ENCODE data around the gene IFT81.
"Not testable (repeated sequence)": the region's sequence is repeated elsewhere in the genome, so short reads cannot be mapped to it uniquely, and the experiment has no call there.

The IFT81 gene

DNA sequence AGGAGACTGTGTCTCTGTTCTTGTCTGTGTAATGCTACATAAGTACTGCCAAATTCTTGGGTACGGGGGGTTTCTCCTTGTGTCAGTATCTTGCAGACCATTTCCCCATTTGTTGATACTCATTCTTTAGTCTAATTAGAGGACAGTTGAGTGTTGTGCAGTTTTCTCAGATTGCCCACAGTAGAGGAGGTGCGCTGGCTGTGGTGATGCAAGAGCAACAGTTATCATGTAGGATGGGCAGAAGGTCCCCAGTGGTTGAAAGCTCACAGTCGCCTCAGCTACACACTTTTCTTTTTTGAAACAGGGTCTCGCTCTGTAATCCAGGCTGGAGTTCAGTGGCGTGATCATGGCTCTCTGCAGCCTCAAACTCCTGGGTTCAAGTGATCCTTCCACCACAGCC is 119.1 kb downstream of the IFT81 start:
- DNase-seq (ENCODE audit: low spot score) = no peak

DNA sequence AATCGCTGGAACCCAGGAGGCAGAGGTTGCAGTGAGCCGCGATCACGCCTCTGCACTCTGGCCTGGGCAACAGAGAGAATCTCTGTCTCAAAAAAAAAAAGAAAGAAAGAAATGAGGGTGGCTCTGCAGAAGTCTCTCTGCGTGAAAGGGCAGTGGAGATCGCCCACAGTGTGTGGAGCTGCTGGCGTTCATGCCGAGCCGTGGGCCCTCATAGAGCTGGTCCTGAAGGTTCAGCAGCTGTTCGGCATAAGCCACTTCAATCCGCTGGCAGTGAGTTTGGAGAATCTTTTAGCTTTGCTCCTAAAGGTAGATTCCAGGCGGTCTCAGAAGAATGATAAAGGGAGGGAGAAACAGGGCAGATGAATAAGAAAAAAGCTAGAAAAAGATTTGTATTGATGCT is 120.2 kb downstream of the IFT81 start:
- no peak for DNase-seq (ENCODE audit: low spot score)

DNA sequence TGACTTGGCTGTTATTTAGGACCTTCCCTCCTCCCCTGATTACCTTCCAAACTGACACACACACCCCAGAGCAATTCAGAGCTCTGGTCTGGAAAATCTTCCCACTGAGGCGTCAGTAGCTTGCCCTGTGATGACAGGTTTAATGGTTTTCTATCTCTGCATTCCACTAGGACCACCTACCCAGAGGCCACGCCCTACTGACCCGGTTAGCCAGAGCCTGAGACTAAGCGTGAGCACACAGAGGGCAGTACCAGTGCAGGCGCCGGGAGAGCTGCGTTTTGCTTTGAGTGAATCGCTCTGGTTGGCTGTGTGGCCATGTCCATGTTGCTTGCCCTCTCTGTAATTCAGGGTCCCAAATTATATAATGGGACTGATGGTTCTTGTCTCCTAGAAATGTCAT is 120.7 kb downstream of the IFT81 start:
- DNase-seq (ENCODE audit: low spot score) = no peak

DNA sequence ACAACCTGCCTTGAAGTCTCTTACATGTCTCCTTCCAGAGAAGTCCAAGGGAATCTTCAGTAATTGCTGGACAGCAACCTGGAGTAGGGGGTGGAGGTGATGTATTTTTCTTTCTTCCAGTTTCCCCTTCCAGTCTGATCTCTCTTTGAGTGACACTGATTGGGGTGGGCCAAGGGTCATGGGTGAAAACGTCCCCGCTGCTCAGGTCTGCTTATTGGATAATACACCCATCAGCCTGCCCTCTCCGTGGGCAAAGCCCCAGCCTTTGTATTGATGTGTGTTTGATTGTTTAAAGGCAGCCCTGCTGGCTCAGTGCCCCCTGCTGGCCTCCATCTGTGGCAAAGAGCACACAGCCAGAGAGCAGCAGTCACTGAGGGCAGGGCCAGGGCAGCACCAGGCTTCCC is 121.2 kb downstream of the IFT81 start:
- DNase-seq (ENCODE audit: low spot score) = no peak

DNA sequence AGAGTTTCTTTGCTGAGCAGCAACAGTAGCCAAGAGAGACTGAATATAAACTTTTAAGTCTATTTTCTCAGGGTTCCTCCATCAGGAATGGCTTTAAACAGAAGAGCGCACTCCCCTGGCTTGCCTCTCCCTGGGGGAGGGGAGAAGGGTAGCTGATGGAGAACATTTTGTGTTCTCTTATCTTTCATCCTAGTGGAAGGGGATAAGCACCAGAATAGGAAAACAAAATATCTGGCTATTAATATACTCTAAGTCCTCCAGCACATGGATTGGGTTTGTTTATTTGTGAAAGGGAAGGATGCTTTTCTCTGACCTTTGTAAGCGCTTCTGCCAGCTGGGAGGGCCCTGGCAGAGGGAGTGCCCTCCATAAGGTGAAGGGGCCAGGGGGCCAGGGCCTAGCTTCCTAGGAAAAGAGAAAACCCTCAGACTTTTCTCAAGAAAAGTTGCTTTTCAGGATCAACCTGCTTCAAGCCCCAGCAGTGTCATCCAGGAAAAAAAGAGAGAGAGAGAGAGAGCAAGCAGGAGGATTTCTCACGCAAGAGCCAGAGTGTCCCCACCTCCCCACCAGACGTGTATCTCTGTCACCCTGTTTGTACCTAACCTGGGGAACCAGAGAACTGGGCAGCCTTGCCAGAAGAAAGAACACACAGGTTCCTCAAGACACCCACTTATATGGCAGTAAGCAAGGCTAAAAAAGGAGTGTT is 122.6 kb downstream of the IFT81 start:
- no peak for DNase-seq (ENCODE audit: low spot score)

DNA sequence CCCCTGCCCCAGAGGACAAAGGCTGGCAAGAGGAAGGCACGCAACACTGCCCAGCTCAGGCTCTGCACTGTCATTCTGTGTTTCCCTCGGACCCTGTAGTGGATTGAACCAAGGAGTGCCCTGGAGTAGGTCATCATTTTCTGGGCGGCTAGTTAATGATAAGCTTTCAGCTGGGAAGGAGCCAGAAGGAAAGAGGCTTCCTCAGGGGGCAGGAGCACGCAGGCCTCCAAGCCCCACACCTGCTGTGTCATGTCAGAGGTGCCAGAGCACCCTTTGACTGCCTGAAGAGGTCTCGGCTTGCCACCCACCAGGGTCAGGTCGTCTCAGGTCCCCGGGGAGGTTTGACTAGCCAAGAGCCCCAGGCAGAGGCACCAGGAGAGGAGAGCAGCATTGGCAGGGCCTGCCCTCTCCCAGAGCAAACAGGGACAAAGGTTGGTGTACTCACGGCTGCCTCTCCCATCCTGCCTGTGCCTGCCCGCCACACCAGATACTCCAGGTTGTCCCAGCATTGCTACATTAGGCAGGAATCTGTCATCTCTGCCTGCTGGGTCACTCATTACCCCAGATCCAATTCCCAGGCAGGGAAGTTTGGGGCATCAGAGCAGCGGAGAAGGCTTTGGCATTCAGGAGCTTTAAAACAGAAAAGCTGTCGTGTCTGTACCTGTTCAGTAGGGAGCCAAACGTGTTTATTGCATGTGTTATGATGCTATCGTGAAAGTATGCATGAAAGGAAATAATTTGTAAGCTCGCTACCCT is 123.4 kb downstream of the IFT81 start:
- DNase-seq (ENCODE audit: low spot score) = no peak

DNA sequence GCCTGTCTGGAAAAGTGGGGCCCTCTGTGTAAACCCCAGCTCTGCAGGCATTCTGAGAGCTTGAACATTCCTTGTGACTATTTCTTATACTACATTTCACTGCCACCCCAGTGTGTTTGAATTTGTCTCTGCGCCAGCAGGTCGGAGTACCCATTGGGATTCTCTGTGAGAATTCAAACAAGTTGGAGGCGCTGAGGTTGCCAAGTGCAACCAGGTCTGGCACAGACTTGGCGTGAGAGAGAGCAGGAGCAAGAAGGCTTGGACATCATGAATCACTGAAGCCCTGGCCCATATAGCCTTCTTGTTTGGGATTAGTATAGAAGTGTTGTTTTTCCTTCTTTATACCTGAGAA is 123.9 kb downstream of the IFT81 start:
- DNase-seq (ENCODE audit: low spot score) = no peak

DNA sequence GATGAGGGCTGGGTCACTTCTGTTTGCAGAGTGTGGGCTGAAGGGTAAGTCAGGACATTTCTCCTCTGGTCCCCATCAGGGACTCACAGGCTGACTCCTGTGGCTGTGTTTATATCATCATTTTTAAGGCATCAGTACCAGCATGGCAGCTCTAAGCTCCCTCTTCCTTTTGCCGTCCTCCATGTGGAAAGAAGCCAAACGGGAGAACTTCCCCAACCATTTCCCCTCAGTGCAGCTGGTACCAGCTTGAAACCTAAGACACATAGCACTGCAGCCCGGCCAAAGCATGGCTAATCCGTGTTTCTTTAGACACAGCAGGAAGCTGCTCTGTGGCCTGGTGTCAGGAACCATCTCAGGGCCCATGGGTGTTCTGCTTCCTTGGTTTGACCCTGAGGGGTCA is 124.9 kb downstream of the IFT81 start:
- DNase-seq (ENCODE audit: low spot score) = no peak

DNA sequence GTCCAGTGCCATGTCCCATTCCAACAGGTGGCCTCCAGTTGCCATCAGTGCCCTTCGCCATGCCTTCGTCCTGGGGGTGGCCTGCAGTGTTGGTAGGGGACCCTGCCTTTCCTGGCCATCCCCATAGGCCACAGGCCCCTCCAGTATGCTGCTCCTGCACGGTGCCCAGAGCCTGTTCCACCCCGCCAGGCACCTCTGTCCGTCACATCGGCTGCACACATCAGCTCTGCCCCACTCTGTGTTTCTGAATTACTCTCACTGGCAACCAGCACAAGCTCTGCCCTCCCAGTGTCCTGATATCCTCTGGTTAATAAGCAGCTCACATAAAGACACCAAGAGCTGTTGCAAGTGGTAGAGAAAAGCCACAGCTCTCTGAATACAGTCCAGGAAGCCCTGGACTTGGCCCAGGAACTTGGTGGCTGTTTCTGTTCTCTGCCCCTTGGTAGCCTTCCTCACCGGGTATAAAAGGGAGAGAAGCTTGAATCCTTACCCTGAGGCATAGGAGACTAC is 125.6 kb downstream of the IFT81 start:
- DNase-seq (ENCODE audit: low spot score) = peak; percentile 59

DNA sequence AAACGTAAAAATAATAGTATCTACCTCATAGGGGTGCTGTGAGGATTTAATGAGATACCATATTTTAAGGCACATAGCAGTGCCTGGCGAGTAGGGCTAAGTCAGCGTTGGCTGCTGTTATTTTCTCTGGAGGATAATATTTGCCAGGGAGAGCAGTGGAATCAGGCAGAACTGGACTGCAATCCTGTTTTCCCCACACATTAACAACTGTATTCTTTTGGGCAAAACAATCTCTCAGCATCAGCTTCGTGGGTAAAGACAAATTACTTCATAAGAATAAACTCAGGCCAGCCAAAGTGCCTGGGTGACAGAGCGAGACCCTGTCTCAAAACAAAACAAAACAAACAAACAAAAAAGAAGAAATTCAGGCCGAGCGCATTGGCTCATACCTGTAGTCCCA is 127.2 kb downstream of the IFT81 start:
- DNase-seq (ENCODE audit: low spot score) = no peak

DNA sequence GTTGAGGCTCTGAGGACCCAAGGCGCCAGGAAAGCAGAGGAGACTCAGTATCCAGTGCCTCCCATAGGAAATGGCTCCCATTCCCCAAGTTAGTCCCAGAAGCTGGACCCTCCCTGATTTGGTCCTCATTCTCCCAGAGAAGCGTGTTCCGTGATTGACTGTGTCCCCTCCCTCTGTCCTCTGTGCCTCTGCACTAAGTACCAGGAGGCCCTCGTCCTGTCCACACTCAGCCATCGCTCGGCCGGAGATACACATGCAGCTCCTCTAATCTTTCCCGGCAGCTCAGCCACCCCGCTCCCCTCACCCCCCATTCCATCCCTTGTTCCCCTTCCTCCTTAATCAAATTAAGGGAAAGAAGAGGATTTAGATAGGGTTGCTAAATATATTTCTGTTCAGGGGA is 128.6 kb downstream of the IFT81 start:
- no peak for DNase-seq (ENCODE audit: low spot score)

DNA sequence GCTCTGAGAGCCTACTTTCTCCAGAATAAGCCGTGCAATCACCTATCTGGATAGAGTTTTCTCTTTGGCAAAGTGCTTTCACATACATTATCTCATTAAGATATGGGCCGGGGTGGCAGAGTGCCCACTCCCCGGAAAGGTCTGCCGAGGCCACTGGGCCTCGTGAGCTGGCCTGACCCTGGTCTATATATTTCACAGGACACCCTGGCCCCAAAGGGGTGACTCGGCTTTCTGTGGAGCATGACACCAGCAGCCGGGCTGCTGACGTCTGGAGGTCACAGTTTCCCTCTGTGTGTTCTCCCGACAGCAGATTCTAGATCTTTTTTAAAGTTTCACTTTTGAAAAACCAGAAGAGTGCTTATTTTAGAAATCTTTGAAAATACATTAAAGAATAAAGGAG is 129.0 kb downstream of the IFT81 start:
- peak; percentile 54 for DNase-seq (ENCODE audit: low spot score)

DNA sequence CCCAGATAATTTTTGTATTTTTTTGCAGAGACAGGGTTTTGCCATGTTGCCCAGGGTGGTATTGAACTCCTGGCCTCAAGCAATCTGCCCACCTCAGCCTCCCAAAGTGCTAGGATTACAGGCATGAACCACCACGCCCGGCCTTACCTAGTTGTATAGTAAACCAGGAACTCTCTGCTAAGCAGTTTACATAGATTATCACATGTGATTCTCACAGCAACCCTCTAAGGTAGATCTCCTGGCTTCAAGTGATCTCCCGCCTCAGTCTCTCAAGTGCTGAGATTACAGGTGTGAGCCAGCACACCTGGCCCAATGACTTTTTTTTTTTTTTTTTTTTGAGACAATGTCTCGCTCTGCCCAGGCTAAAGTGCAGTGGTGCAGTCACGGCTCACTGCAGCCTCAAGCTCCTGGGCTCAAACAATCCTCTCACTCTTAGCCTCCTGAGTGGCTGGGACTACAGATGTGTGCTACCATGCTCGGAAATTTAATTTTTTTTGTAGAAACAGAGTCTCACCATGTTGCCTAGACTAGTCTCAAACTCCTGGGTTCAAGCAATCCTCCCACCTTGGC is 130.9 kb downstream of the IFT81 start:
- DNase-seq (ENCODE audit: low spot score) = no peak

DNA sequence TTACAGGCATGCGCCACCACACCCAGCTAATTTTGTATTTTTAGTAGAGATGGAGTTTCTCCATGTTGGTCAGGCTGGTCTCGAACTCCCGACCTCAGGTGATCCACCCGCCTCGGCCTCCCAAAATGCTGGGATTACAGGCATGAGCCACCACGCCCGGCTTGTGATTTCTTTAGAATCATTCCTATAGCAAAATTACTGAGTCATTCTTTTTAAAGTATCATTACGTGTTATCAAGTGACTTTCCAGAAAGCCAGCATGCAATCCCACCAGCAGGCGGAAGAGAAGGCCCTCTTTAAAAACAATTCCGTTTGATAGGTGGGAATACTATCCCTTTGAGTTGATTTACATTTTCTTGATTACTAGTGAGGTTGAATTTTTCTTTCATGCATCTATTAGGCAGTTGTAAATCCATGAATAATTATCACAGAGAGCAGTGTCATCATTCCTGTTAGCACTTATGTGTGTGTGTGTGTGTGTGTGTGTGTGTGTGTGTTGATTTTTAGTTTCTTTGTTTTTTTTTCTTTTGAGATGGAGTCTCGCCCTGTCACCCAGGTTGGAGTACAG is 131.8 kb downstream of the IFT81 start:
- DNase-seq (ENCODE audit: low spot score) = not testable (repeated sequence)

DNA sequence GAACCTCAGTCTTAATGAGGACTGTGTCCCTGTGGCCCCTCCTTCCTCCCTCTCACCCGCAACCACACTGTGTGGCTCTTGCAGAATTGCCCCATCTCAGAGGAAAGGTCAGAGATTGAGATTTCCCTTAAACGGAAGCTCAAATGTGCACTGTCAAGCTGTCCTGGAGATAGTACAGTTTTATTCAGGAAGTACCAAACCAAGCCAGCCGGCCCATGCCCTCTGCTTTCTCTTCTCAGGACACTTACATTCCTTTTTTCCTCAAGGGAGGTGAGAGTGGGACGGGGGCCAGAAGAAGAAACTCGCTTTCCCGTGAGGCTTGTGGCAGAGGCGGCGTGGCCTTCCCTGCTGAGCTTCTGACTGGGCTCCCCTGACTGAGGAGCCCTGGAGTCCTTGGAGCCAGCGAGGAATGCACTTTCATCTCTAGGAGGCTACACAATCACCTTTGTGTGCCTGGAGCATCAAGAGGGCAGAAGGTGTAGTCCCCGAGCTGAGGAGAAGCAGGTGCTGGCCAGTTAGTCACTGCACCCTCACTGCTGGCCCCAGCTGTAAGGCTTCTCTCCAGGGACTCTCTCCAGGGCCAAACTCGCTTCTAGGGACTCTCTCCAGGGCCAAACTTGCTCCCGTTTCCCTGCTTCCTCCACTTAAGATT is 132.7 kb downstream of the IFT81 start:
- DNase-seq (ENCODE audit: low spot score) = peak; percentile 43

DNA sequence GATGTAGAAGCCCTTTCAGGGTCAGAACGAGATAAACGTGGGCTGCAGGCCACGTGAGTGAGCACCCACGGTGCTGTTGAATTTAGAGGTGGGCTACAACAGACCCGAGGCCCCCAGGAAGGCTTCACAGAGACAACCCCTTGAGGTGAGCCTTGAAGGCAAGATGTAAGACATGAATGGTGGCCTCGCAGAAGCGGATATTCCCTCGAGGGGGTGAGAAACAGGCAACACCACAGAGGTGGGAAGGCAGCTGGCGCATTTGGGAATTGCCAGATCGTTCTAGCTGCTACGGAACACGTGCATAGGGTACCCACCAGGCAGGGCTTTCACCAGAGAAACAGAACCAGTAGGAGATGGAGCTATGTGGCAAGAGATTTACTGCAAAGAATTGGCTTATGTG is 134.3 kb downstream of the IFT81 start:
- no peak for DNase-seq (ENCODE audit: low spot score)

DNA sequence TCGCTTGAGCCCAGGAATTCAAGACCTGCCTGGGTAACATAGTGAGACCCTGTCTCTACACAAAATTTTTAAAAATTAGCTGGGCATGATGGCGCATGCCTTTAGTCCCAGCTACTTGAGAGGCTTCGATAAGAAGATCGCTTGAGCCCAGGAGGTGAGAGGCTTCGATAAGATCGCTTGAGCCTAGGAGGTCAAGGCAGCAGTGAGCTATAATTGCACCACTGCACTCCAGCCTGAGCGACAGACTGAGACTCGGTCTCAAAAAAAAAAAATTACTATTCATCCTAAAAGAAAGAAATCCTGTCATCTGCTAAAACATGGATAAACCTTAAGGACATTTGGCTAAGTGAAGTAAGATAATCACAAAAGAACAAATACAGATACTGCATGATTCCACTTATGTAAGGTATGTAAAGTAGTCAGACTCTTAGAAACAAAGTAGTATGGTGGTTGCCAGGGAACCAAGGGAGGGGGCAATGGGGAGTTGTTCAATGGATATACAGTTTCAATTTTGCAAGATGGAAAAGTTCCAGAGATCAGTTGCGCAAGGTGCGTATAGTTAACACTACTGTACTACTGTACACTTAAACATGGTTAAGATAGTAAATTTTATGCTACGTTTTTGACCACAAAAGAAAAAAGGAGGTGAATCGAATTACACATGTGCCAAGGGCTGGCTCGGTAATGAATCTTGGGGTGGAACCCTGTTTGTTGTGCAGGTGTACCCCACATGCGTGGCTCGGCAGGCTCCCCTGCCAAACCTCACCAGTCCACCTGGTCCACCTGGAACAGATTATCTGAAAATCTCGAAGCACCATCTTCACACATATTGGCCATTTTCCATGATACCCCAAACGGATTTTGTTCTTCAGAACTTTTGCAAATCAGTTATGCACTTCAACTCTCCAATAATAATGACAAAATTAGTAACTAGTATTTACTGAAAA is 138.6 kb downstream of the IFT81 start:
- DNase-seq (ENCODE audit: low spot score) = no peak

DNA sequence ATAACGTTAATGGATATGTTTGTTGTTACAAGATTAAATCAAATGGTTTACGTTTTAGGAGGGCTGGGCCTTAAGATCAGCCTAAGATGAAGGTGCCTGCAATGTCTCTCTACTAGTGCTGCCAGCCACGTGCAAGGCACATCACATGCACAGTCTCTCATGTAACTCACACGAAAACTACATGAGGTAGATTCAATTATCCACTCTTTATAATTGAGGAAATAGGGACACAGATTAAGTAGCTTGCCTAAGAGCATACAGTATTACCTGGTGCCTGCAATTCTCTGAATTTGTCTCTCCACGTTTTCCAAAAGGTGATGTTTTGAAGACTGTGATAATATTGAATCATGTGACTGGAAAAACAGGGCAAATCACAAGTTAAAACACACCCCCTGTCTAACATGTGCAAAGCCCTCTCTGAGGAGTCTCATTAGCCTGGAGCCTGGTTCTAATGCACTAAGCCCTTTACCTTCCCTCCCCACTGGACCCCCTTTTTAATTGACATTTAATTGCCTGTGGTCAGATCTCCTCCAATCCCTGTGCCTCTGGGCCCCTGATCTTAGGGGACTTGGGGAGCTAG is 142.3 kb downstream of the IFT81 start:
- no peak for DNase-seq (ENCODE audit: low spot score)

DNA sequence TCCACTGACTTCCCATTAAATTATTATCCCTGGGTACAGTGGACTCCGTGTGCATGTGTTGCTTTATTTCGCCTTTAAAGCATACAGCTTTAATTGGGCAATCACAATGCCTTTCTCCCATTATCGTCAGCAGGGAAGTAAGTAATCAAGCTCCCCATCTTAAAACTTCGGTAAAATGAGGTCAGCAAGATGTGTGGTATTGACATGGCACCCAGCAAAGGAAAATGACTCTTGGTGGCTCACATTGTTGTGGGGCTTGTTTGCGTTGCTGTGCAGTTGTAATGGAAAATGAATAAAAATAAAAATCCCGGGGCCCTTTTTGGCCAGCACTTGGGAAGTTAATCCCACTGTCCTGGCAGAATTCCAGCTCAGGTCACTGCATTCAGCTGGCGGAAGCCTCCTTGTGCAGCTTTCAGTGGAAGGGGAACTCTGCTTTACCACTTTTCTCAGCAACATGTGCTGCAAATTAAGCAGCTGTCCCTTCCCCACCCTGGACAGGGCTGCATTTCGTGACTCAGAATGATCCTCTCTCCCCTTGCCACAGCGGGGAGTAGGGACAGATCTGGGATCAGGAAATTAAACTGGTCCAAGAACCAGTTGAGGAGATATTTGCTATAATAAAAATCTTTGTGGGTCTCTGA is 142.9 kb downstream of the IFT81 start:
- no peak for DNase-seq (ENCODE audit: low spot score)

All from pons (tissue), 1 donor.